HG02623 (cell line): ENCODE results near the gene TAGLN3.

Experiments used
- ATAC-seq: cut with Tn5 transposase; IDR thresholded peaks from one replicate; pipeline ENCODE4 v1.9.1; 2021; ENCODE audit warnings: moderate library complexity; ENCODE audit not compliant: unreplicated experiment

The TAGLN3 gene

GRCh38 chr3:111998636-111999483, at the start of gene TAGLN3:
Gene TAGLN3 (plus strand): TSS chr3:111998922. CDS start chr3:111999423, 501 bp downstream.
- no peak for ATAC-seq

- ATAC-seq: no peak
Observed at GRCh38 chr3:111949712-111950111, 49.0 kb upstream of the TAGLN3 start.

- ATAC-seq: no peak
Observed at GRCh38 chr3:111951032-111951431, 47.7 kb upstream of the TAGLN3 start.

GRCh38 chr3:111952086-111952485, 46.6 kb upstream of the TAGLN3 start:
- ATAC-seq: no peak

- no peak for ATAC-seq
Observed at GRCh38 chr3:111952866-111953450, 45.8 kb upstream of the TAGLN3 start.

GRCh38 chr3:111954228-111954990, 44.3 kb upstream of the TAGLN3 start:
- ATAC-seq: no peak

- ATAC-seq: no peak
Observed at GRCh38 chr3:111955876-111956275, 42.8 kb upstream of the TAGLN3 start.

GRCh38 chr3:111956449-111956848, 42.3 kb upstream of the TAGLN3 start:
- ATAC-seq: no peak

- ATAC-seq: no peak
Observed at GRCh38 chr3:111956995-111957734, 41.6 kb upstream of the TAGLN3 start.

GRCh38 chr3:111961461-111962164, 37.1 kb upstream of the TAGLN3 start:
- no peak for ATAC-seq

- ATAC-seq: no peak
Observed at GRCh38 chr3:111963424-111963823, 35.3 kb upstream of the TAGLN3 start.

- no peak for ATAC-seq
Observed at GRCh38 chr3:111965484-111965883, 33.2 kb upstream of the TAGLN3 start.

GRCh38 chr3:111967068-111967467, 31.7 kb upstream of the TAGLN3 start:
- ATAC-seq: no peak

GRCh38 chr3:111967651-111968274, 31.0 kb upstream of the TAGLN3 start:
- peak; percentile 97 for ATAC-seq

- ATAC-seq: no peak
Observed at GRCh38 chr3:111968319-111969054, 30.2 kb upstream of the TAGLN3 start.

- no peak for ATAC-seq
Observed at GRCh38 chr3:111970376-111970775, 28.3 kb upstream of the TAGLN3 start.

GRCh38 chr3:111971533-111972130, 27.1 kb upstream of the TAGLN3 start:
- no peak for ATAC-seq

GRCh38 chr3:111972891-111973290, 25.8 kb upstream of the TAGLN3 start:
- ATAC-seq: no peak

GRCh38 chr3:111975131-111975530, 23.6 kb upstream of the TAGLN3 start:
- no peak for ATAC-seq
